Activated CD8-positive, alpha-beta memory T cell treated with anti-CD3 and anti-CD28 coated beads for 48 hours (primary cell): ENCODE data around the gene THAP11.
"Not testable (repeated sequence)": the region's sequence is repeated elsewhere in the genome, so short reads cannot be mapped to it uniquely, and the experiment has no call there.

Source experiments
- DNase-seq, 3 experiments: peaks; one replicate each; pipeline ENCODE4 v3.0.0-alpha.2; 2020; ENCODE audit warnings: low read depth in 2 of 3, low spot score in 2 of 3

THAP11 gene

DNA sequence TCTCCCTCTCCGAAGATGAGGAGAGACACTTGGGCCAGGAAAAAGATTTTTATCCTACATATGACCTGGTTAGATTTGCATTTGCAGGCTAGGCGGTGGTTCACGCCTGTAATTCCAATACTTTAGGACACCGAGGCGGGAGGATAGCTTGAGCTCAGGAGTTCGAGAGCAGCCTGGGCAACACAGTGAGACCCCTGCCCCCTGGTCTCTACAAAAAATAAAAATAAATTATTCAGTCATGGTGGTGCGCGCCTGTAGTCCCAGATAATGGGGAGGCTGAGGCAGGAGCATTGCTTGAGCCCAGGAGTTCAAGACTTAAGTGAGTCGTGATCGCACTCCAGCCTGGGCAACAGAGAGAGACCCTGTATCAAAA is 7.9 kb upstream of the THAP11 start:
- DNase-seq = no peak

DNA sequence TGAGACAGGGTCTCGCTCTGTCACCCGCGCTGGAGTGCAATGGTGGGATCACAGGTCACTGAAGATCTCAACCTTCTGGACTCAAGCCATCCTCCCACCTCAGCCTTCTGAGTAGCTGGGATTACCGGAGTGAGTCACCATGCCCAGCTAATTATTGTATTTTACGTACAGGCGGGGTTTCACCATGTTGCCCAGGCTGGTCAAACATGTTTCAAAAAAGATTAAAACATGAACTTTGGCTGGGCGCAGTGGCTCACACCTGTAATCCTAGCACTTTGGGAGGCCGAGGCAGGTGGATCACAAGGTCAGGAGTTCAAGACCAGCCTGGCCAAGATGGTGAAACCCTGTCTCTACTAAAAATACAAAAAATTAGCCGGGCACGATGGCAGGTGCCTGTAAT is 4.9 kb upstream of the THAP11 start:
- not testable (repeated sequence) for DNase-seq

DNA sequence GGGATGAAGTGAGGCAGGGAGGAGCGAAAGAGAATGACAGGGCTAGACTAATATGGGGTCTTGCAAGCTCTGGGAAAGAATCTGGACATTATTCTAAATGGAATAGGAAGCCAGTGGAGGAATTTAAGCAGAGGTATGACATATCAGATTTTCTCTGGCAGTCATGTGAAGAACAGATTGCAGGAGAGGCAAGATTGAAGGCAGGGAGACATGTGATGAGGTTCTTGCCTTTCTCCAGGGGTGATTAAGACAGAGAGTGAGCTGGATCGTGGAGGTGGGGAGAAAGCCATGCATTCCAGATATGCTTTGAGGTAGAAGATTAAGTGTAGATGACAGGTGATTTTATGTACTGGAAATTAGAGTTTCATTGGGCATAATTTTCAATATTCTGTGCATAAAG is 4.3 kb upstream of the THAP11 start:
- no peak for DNase-seq

DNA sequence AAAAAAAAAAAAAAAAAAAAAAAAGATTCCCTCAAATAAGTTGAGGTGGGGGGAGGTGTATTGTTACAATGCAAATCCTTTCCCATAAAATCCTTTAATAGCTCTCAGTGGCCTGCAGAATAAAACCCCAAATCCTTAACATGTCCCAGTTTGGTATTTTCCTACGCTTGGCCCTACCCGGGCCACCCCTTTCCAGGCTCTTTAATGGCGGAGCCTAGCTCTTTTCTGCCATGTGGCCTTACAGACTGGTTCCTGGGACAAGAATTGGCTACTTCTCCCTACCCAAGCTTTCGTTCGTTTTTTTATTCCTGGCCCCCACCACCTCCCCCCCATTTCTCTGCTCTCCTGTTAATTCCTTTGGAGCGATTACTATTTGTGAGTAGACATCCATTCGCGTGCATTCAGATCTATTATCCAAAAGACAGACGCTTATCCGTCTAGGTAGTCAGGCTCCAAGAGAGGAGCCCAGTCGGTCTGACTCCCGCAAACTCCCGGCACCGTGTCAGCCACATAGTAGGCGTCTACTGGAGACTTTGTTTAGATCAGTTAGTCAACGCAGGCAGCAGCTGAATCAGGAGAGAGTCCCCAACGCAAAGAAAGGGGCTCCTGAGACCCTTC is 813 bp upstream of the THAP11 start:
- no peak for DNase-seq

DNA sequence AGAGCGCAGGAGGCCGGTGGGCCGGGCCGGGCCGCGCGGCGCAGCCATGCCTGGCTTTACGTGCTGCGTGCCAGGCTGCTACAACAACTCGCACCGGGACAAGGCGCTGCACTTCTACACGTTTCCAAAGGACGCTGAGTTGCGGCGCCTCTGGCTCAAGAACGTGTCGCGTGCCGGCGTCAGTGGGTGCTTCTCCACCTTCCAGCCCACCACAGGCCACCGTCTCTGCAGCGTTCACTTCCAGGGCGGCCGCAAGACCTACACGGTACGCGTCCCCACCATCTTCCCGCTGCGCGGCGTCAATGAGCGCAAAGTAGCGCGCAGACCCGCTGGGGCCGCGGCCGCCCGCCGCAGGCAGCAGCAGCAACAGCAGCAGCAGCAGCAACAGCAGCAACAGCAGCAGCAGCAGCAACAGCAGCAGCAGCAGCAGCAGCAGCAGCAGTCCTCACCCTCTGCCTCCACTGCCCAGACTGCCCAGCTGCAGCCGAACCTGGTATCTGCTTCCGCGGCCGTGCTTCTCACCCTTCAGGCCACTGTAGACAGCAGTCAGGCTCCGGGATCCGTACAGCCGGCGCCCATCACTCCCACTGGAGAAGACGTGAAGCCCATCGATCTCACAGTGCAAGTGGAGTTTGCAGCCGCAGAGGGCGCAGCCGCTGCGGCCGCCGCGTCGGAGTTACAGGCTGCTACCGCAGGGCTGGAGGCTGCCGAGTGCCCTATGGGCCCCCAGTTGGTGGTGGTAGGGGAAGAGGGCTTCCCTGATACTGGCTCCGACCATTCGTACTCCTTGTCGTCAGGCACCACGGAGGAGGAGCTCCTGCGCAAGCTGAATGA is 606 bp downstream of the THAP11 start:
- peak; percentile 37 to 42 (median 41) for DNase-seq

DNA sequence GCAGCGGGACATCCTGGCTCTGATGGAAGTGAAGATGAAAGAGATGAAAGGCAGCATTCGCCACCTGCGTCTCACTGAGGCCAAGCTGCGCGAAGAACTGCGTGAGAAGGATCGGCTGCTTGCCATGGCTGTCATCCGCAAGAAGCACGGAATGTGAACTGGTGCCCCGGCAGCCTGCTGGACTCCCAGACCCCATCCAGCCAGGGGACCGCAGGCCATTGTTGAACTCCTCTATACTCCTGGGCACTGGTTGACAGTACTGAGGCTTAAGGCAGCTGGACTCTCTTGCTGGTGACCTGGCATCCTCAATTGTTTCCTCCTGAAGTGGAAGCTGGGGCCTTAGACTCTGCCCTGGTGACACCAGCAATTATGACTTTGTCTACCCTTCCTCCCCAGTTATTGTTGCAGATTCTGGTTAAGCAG is 1.2 kb downstream of the THAP11 start:
- peak in 1 of 3 experiments; percentile 7 for DNase-seq

DNA sequence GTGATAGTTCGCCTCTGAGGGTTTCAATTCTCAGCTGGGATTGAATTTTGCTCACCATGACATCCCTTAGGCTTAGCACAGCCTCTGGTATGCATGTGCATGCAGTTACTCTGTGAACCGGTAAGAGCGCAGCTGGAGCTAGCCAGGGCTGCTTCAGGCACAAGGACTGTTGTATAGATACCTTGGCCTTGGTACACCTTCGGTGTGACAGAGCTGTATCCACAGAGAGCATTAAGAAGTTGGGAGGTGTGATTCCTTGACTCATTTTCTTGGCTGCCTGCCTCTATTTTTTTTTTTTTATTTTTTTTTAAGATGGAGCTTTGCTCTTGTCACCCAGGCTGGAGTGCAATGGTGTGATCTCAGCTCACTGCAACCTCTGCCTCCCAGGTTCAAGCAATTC is 2.4 kb downstream of the THAP11 start:
- no peak for DNase-seq

DNA sequence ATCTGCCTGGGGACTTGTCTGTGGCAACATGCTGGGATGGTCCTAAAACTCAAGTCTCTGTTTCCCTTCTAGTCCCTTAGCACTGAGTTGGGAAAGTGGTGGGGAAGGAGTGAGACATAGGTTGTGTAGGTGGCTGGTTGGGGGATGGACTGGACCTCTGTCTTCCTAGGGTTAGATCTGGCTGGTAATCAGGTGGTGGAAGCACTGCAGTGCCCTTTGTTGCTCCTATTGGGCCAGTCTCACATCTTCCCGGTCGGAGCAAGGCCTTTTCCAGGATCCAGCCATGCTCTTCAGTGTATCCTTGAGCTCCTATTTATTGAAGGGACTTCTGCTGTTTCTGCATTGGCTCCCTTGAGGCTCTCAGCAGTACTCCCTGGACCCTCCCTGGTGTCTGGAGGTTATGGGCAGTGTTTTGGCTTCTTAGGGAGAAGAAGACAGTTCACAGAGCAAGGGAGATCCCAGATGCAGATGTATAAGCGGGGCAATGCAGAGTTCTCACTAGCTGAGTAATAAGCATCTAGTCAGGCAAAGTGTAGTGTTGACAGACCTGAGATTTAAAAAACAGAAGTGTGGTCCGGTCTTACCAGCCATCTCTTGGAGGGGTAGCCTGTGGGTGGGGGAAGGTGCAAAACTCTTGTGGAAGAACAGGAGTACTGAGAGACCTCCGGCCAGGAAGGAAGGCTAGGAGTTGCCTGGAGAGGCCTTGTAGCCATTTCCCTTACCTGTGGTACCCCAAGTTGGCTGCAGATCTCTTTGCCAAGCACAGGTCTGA is 3.4 kb downstream of the THAP11 start:
- DNase-seq = no peak

DNA sequence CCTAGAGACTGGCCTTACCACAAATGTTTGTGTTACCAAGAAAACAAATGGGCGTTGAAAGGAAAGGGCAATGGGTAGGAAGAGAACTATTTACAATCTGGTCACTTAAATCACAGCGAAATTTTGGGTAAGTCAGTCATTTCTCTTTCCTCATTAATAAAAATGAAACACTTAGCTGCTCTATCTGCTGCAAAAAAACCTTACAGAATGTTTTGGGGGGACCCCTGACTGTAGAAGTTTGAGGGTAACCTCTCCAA is 3.9 kb downstream of the THAP11 start:
- DNase-seq = no peak

DNA sequence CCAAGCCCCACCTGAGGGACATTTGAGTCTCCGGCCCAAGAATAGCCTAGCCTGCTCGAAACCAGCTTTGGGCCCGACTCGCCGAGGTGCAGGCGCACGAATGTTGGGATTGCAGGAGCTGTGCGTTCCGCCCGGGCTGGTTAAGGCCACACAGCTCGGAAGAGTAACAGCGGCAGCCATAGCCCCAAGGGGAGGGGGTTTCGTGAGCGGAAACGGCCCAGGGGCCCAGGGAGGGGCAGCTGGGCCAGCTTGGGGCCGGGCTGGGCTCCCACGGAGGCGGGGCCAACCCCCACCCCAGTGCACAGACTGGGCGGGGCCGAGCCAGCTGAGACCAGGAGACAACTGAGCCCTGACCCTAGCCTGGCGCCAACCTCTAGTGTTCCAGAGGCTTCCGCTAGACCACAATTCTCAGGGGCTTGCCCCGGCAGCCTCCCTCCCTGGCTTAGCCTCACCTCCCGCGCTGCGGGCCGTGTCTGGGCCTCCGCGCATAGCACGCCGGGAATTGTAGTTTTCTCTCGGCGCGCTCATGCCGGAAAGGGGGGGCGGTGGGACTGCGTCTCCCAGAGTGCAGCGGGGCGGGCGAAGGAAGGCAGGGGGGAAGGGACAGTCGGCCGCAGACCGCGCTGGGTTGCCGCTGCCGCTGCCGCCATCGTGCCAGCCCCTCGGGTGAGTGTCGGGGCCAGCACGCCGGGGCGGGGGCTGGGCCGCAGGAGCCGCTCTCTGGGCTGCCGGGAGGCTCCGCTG is 4.4 kb downstream of the THAP11 start, which contains the start of gene NUTF2:
Gene NUTF2 (plus strand): TSS at position 614 of the 744 bp plus-strand sequence. CDS start 18,198 bp downstream, outside the sequence.
- DNase-seq = peak; percentile 88 to 92 (median 90)

DNA sequence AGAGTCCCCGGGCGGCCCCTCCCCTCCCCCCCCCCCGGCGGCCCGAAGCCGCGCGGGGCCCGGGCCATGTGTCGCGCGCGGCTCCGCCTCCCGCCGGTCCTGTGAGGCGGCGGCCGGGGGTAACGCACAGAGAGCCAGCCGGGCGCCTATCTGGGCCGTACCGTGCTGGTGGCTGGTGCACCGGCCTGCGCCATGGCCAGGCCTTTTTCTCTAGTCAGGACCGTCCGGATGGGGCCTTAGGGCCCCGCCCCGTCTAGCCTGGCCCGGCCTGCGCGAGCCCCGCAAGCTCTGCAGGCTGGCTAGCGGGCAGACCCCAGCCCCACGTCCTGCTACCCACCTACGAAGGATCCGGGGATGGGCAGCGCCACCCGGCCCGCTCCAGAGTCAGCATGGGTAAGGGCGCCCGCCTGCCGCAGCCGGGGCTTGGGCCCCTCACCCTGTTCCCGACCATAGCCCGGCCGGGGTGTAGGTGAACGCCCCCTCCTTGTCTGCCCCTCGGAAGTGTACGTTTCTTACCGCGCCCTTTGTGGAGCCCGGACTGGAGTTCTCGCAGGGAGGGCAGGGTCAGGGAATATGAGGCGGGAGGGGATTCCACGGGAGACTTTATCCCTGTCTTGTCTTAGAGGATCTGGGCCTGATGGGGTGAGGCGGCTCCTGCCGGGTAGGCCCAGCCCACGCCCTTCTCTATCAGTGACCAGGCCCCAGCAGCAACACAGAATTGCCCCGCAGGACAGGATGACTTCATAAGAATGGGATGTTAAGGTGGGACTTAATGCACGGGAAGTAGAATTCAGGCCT is 5.1 kb downstream of the THAP11 start, which contains the start of gene CENPT:
Gene CENPT (minus strand): TSS at position 630 of the 798 bp plus-strand sequence. CDS start 13,834 bp downstream, outside the sequence.
- peak in 2 of 3 experiments; percentile 22 to 31 for DNase-seq

DNA sequence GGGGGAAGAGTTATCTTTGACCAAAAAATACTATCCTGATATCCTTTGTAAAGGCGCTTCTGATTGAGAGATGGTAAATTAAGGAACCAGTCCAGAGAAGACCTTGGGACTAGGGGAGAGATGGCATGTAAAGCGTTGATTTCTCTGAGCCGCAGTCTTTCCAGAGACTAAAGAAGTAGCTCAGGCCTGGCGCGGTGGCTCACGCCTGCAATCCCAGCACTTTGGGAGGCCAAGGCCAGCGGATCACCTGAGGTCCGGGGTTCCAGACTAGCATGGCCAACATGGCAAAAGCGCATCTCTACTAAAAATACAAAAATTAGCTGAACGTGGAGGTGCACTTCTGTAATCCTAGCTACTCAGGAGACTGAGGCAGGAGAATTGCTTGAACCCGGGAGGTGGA is 6.0 kb downstream of the THAP11 start:
- DNase-seq = no peak

DNA sequence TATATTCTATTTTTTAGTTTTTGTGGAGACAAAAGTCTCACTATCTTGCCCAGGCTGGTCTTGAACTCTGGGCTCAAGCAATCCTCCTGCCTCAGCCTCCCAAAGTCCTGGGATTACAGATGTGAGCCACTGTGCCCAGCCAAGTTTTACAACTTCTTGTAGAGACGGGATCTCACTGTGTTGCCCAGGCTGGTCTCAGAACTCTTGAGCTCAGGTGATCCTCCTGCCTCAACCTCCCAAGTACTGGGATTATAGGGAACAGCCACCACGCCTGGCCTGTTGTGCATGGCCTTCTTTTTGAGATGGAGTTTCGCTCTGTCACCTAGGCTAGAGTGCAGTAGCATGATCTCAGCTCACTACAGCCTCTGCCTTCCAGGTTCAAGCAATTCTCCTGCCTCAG is 11.6 kb downstream of the THAP11 start:
- DNase-seq = no peak

DNA sequence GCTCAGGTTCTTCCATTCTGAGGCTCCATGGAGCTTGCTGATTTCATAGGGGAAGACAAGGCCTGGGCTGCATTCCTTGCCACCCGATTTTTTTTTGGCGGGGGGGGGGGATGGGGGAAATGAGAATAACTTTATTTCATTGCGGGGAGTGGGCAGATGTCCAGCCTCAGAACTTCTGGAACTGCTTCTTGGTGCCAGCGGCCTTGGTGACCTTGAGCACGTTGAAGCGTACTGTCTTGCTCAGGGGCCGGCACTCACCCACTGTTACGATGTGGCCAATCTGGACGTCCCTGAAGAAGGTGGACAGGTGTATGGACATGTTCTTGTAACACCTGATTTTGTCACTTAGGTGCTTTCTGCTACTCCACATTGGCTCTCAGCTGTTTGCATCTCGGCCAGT is 13.7 kb downstream of the THAP11 start:
- DNase-seq = no peak

DNA sequence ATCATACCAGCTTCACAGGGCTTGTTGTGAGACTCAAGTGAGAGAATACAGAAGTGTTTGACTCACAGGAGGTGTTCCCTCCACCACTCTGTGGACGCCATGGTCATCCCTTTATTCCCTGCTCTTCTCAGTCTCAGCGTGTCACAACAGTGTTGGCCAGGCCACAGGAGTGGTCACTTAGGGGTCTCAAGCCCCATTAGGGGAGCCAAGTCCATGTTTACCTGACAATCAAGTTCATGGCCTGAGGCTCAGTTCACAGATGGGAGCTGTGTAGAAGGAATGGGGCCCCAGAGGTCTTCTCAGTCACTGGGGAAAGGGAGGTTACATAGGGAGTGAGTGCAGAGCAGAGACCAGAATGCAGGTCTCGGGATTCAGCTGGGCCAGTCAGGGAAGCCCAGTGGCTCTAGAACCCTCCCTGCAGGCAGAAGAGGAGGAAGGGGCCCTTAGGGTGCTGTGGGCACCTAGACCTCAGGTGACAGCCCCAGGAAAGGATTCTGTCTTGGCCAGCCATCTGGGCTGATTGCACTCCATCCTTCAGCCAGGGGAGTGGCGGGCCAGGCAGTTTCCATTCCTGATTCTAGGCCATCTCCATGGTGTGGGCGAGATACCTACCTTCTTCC is 14.9 kb downstream of the THAP11 start:
- no peak for DNase-seq

DNA sequence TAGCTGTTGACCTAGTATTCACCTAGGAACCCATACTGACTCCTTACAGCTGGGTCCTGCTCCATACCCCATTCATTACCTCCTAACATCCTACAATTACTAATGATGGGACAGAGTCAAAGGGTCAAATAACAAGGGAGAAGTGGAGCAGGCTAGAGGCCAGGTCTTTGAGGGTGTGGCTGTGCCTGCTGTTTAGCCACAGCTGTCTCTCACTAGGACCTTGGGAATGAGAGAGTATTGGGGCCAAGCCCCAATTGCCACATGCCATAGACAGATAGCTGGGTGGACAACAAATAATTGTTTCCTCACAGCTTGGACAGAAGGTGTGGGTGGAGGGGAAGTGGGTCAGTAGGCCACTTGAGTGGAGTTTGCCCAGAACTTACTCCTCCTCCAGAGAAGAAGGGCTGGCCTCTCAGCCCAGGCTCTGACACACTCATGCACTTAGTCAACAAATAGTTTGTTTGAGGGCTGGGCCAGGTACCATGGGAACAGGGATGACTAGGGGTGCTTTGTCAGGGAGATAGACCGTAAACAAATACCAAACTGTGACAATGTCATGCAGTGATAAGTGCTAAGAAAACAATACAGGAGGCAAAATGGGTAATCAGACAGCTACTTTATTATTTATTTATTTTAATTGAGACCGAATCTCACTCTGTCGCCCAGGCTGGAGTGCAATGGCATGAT is 15.6 kb downstream of the THAP11 start:
- DNase-seq = no peak

DNA sequence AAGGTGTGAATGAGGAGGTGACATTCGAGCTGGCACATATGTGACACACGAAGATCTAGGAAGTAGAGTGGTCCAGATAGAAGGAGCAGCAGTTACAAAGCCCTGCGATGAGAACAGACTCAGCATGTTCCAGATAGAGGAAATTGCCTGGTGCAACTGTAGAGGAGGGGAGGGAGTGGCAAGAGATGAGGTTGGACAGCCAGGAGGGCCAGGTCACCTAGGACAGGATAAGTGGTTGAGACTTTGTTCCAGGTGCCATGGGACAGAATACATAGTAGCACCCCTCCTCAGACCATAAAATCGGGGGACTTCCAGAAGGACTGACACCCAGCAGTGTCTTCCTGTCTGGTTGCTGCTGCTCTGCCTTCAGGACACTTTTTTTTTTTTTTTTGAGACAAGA is 16.4 kb downstream of the THAP11 start:
- DNase-seq = no peak

DNA sequence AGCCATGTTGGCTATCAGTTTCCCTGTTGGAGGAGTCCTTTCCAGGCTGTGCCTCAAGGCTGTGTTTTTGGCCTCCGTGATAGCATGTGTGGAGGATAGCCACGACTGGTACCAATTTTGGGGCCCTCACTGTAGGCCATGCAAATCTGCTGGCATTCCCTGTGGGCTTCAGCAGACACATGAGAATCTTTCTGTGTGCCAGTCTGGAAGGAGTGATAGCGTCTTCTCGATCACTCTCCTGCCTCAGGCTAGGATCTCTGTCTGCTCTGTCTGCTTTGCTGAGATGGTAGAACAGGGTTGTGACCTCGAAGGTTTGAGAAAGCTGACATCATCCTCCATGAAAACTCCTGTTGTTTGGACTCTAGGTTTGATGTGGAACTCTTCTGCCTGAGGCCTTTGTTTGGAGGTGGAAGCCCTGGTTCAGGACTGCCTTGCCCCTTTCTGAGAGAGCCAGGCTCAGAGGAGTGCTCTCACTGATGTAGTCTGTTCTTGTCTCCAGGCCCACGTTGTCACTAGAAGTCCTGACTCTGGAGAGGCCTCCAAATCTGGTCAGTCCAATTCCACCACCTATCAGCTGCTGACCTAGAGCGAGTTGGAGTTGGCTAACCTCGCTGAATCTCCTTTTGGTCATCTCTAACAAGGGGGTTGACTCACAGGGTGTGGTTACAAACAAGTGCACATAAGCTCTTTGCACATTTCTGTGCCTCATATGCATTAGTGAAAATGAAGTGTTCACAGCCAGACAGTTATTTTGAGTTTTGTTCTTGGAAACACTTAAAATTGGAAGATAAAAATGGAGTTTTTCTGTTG is 18.7 kb downstream of the THAP11 start:
- DNase-seq = no peak

DNA sequence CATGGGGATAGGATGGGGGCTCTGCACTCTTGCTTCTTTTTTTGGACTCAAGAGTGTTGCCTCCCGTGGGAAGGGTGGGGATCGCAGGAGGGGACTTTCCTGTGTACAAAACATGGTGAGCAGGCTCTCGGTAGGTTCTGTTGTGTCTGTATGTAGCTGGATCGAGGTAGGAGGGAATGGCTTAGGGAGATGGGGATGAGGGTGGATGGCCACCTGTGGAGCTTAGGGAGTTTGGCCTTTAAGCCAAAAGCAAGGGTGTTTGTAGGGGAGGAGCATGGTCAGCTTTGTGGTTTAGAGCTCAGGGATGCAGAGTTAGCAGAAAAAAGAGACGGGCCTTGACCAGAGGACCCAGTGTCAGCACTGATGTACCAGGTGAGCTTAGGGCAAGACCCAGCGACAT is 19.8 kb downstream of the THAP11 start:
- no peak for DNase-seq
